Measurements from ENCODE around the gene MYH1.

Gene MYH1

DNA sequence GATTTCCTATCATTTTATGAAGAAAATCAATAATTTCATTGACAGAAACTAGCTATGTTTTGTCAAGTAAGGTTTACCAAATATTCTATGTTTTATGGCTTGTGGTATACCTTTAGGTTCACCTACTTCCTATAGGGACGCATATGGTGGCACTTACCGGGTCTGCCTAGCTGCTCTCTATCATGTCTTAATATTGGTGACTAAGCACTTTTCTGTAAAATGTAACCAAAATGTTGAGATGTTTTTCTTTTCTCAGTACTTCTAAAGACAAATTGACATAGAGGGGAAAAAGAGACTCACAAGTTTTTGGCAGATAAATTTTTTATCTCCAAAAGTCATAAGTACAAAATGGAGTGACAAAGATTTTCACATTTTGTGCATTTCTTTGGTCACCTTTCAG lies 26.3 kb downstream of the MYH1 start:
- DNase-seq (ENCODE audit: low read depth in 1 of 2, low spot score in 1 of 2), result no peak

DNA sequence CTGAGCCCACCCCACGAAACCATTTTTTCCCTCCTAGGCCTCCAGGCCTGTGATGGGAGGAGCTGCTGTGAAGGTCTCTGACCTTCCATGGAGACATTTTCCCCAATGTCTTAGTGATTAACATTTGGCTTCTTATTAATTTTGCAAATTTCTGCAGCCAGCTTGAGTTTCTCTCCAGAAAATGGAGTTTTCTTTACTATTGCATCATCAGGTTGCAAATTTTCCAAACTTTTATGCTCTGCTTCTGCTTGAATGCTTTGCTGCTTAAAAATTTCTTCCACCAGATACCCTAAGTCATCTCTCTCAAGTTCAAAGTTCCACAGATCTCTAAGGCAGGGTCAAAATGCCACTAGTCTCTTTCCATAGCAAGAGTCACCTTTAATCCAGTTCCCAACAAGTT lies 36.1 kb downstream of the MYH1 start:
- no peak for DNase-seq (ENCODE audit: low read depth in 1 of 2, low spot score in 1 of 2)

DNA sequence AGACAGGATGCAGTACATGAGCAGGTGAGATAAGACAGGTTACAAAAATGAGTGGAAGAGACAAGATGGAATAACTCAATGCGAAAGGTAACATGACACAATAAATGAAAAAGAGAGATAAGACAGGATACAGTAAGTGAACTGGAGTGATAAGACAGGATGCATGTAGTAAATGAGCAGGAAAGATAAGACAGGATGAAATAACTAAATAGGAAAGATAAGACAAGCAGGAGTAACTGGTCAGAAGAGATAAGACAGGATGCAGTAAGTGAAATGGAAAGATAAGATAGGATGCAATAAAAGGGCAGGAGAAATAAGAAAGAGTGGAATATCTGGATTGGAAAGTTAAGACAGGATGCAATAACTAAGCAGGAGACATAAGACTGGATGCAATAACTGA lies 40.6 kb downstream of the MYH1 start:
- no peak for DNase-seq (ENCODE audit: low read depth in 1 of 2, low spot score in 1 of 2)

GRCh38 chr17:10474536-10474935 lies 43.8 kb downstream of the MYH1 start:
- no peak for DNase-seq (ENCODE audit: low read depth in 1 of 2, low spot score in 1 of 2)

DNA sequence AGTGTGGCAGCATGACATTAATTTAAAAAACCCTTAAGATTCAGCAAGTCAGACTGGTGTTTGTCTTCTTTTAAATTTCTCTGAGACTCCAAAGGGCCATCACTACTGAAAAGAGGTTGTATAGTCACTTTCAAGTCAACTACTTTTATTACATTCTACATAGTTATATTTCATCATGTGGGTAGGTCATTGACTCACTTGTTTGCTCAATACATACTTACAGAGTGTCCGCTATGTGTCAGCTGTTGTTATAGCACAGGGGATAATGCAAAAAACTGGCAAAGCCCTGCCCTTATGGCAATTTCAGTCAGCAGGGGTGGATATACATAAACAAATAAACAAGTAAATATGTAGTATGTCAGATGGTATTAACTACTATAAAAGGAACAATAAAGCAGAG lies 46.5 kb downstream of the MYH1 start:
- DNase-seq (ENCODE audit: low read depth in 1 of 2, low spot score in 1 of 2), result no peak

- no peak for DNase-seq (ENCODE audit: low read depth in 1 of 2, low spot score in 1 of 2)
These were observed 48.9 kb downstream of the MYH1 start, which contains the start of gene MYH4 for GRCh38 chr17:10469459-10469858. Gene MYH4 (minus strand): TSS chr17:10469559. CDS start chr17:10466745, 2,814 bp downstream.

DNA sequence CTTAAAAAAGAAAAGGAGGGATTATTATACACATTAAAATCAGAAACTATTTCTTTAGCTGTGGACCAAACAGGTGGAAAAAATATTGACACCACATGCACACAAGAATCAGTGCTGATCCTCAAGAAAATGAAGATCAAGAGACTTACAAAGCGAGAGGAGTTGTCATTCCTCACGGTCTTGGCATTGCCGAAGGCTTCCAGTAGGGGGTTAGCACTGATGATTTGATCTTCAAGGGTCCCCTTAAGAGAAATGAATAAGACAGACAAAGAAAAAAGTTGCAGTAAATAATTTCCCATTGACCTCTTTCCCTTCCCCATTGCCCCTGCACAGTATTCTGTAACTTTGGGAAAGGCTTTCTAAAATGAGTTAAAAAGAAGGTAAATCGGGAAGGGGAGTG lies 54.9 kb downstream of the MYH1 start:
- no peak for DNase-seq (ENCODE audit: low read depth in 1 of 2, low spot score in 1 of 2)

DNA sequence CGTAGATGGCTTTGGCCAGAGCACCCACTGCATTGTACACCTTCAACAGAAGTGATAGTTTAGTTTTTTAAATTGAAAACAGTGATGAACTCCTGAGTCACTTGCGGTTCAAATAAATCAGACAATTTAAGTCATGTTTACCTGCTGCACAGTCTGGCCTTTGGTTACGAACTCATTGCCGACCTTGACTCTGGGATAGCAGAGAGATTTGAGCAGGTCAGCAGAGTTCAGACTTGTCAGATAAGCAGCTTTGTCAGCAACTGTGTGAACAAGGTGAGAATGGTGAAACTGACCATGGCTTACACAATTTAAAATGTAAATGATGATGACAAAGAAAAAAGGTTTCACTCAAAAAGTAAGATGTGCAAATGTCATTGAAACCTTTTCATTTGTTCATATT lies 58.3 kb downstream of the MYH1 start:
- no peak for DNase-seq (ENCODE audit: low read depth in 1 of 2, low spot score in 1 of 2)

DNA sequence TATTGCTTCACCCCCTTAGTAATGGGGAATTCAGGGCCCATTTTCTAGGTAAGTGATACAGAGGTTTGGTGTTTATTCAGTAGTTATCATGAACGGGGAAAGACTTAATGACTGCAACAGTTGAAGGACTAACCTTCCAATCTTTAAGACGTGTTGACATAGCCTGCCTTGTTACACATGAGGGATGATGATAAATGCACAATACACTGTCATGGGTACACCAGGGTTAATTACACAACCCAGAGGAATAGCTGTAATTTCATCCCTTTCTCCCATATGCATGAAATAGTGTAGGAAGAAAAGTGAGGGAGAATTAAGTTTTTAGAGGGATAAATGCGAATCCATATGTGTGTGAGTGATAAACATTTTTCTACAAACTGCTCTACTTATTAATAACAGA lies 59.6 kb downstream of the MYH1 start:
- no peak for DNase-seq (ENCODE audit: low read depth in 1 of 2, low spot score in 1 of 2)

DNA sequence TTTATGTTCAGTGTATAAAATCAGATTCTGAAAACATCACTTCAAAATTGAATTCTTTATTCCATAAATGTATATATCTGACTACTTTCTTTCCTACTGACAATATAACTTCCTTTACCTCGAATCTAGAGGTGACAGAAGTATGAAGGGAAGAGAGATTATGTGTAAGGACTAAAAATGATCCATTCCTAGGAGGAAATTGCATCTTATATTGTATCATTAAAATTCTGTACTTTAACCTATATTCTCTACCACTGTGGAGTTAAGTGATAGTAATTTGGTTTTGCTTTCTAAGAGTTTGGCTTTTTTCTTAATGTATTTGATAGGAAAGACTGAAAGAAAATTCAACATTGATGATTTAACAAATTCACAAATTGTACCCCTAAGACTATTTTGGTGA lies 60.4 kb downstream of the MYH1 start:
- no peak for DNase-seq (ENCODE audit: low read depth in 1 of 2, low spot score in 1 of 2)

- no peak for DNase-seq (ENCODE audit: low read depth in 1 of 2, low spot score in 1 of 2)
These were observed 71.1 kb downstream of the MYH1 start for GRCh38 chr17:10447026-10447931.
